ENCODE data around the gene AOPEP. TPM values are rescaled to one million over a fixed set of nuclear protein-coding genes. Genes with fewer than 3 reads are reported as not detected.
A peak's percentile ranks its signal among the peaks of the same experiment; 100 is the strongest.
"Not testable (repeated sequence)": the region's sequence is repeated elsewhere in the genome, so short reads cannot be mapped to it uniquely, and the experiment has no call there.

The AOPEP gene
- total and polyA plus RNA-seq, 12 donors: 110 to 250 (median 161) TPM

GRCh38 chr9:94840738-94841137, 114.2 kb downstream of the AOPEP start:
- Histone ChIP-seq H3K36me3 (no peaks in the 10 kb centered on the region), H3K4me1 (peaks cover 0 to 3% (median 0%) of the 10 kb centered on the region in 9 donors), H3K27me3 (no peaks in the 10 kb centered on the region), H3K9me3 (peaks cover 0 to 29% (median 6%) of the 10 kb centered on the region in 11 donors), H3K27ac (no peak overlapping the region), H3K4me3 (no peak overlapping the region)
- intact Hi-C loops (cut with DNase I): no loop called here
- ATAC-seq: no peak
- no peak for DNase-seq
- TF ChIP-seq, protein P1, sequence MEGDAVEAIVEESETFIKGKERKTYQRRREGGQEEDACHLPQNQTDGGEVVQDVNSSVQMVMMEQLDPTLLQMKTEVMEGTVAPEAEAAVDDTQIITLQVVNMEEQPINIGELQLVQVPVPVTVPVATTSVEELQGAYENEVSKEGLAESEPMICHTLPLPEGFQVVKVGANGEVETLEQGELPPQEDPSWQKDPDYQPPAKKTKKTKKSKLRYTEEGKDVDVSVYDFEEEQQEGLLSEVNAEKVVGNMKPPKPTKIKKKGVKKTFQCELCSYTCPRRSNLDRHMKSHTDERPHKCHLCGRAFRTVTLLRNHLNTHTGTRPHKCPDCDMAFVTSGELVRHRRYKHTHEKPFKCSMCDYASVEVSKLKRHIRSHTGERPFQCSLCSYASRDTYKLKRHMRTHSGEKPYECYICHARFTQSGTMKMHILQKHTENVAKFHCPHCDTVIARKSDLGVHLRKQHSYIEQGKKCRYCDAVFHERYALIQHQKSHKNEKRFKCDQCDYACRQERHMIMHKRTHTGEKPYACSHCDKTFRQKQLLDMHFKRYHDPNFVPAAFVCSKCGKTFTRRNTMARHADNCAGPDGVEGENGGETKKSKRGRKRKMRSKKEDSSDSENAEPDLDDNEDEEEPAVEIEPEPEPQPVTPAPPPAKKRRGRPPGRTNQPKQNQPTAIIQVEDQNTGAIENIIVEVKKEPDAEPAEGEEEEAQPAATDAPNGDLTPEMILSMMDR (IDR thresholded peaks at IDR 0.05): no peak

DNA sequence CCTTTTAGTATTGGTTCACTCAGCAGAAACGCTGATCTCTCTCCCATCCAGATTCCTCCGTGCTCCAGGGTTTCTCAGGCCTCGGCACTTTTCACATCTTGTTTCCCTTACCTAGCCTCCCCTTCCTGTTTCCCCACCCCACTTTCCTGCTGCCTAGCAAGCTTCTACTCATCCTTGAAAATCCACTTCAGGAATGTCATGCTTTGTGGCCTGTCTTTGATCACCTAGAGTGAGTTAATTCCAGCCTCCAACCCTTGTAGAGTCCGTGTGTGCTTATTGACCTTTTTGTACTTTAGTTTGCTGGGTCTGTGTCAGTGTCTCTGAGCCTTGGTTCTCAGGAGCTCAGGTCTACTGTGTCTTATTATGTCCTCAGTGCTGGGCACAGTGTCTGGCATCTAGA, 116.6 kb downstream of the AOPEP start:
- WGBS, 2 donors: 73 to 81% methylated on average over 4 of the region's 4 CpGs
- intact Hi-C loops (cut with DNase I): no loop called here
- Histone ChIP-seq H3K9me3 (peaks cover 0 to 17% (median 0%) of the 10 kb centered on the region in 11 donors), H3K4me1 (peaks cover 0 to 10% (median 0%) of the 10 kb centered on the region in 9 donors), H3K36me3 (no peaks in the 10 kb centered on the region), H3K27me3 (no peaks in the 10 kb centered on the region), H3K27ac (no peak overlapping the region), H3K4me3 (no peak overlapping the region)
- DNase-seq (no peak), ATAC-seq (no peak)
- TF ChIP-seq, protein P1 (IDR thresholded peaks at IDR 0.05): no peak

DNA sequence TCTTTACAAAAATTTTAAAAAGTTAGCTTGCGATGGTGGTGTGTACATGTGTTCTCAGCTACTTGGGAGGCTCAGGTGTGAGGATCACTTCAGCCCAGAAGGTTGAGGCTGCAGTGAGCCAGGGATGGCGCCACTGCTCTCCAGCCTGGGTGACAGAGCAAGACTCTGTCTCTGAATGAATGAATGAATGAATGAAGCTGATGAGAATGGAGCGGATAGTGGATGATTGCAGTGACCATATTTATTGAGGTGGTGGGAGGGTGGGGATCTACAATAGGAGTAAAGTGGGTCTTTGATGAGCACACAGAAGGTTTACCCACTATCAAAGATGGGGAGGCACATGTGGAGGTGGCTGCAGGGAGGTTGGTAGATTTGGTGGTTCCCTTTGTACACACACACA, 120.2 kb downstream of the AOPEP start:
- H3K4me3 ChIP-seq: no peak overlapping the region
- H3K36me3 ChIP-seq: no peaks in the 10 kb centered on the region
- DNase-seq: no peak
- H3K4me1 ChIP-seq: peaks cover 0 to 10% (median 0%) of the 10 kb centered on the region in 9 donors
- H3K27me3 ChIP-seq: no peaks in the 10 kb centered on the region
- intact Hi-C loops (cut with DNase I): no loop called here
- H3K9me3 ChIP-seq: no peaks in the 10 kb centered on the region
- TF ChIP-seq, protein P1 (IDR thresholded peaks at IDR 0.05): no peak
- ATAC-seq: no peak
- H3K27ac ChIP-seq: no peak overlapping the region
- 99% methylated on average over 3 of the region's 3 CpGs for WGBS, 2 donors

DNA sequence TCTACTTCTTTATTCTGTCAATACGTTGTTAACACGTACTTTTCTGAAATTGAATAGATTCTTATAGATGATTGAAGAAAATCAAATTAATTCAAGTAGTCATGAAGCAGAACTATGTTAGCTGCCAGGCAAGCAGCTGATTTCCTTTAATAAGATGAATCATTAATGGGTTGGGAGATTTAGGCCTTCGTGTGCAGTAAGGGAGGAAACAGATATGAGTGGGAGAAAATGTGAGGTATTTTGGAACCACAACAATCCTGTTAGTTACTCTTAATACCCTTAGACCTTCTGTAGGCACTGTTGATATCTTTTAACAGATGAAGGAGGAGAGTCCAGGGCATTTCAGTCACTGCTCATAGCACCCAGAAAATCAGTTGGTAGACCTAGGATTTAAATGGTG, 121.0 kb downstream of the AOPEP start:
- H3K4me3 ChIP-seq: no peak overlapping the region
- peak overlapping the region in 1 of 10 donors; percentile 26 for H3K27ac ChIP-seq
- no peaks in the 10 kb centered on the region for H3K36me3 ChIP-seq
- ATAC-seq (peak in 4 of 8 donors; percentile 19 to 66 (median 47)), DNase-seq (no peak)
- intact Hi-C loops (cut with DNase I): no loop called here
- TF ChIP-seq, protein P1 (IDR thresholded peaks at IDR 0.05): no peak
- H3K4me1 ChIP-seq: peaks cover 0 to 10% (median 0%) of the 10 kb centered on the region in 9 donors
- no peaks in the 10 kb centered on the region for H3K9me3 ChIP-seq
- 68 to 77% methylated on average over 3 of the region's 3 CpGs for WGBS, 2 donors
- H3K27me3 ChIP-seq: no peaks in the 10 kb centered on the region

DNA sequence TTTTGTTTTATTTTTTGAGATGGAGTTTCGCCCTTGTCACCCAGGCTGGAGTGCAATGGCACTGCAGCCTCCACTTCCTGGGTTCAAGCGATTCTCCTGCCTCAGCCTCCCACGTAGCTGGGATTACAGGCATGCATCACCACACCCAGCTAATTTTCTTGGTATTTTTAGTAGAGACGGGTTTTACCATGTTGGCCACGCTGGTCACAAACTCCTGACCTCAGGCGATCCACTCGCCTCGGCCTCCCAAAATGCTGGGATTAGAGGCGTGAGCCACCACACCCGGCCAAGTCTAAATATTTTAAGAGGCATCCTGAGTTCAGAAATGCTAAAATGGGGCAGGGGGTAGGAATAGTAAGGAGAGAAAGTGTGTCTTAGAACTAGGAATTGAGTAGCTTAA, 122.3 kb downstream of the AOPEP start:
- H3K4me3 ChIP-seq; H3K27ac ChIP-seq; H3K36me3 ChIP-seq; intact Hi-C loops (cut with DNase I); DNase-seq; H3K4me1 ChIP-seq; ATAC-seq; H3K9me3 ChIP-seq; H3K27me3 ChIP-seq: not testable (repeated sequence)
- 96 to 97% methylated on average over 10 of the region's 10 CpGs for WGBS, 2 donors
